Femur (tissue), 1 donor: ENCODE data around the gene LEKR1.
"Not testable (repeated sequence)": the region's sequence is repeated elsewhere in the genome, so short reads cannot be mapped to it uniquely, and the experiment has no call there.

Source experiments
- DNase-seq: peaks from one replicate; pipeline ENCODE4 v3.0.0-alpha.2; 2017

Gene LEKR1

DNA sequence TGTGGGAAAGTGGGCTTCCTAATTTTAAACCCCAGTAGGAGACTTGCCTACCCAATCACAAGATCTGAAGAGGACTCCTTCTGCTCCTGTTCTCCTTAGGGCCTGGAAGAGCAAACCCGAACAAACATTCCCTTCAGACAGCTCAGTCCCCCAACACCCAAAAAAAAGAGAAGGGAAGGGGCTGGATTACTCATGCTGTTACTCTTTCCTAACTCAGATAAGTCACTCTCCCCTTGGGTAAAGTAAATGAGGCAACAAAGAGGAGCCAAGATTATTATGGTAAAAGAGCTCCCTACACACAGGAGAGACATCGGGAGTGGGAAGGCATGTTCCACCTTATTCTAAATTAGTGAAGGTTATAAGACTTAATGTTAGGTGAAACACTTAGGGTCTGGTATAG lies 18.1 kb upstream of the LEKR1 start:
- DNase-seq: no peak

DNA sequence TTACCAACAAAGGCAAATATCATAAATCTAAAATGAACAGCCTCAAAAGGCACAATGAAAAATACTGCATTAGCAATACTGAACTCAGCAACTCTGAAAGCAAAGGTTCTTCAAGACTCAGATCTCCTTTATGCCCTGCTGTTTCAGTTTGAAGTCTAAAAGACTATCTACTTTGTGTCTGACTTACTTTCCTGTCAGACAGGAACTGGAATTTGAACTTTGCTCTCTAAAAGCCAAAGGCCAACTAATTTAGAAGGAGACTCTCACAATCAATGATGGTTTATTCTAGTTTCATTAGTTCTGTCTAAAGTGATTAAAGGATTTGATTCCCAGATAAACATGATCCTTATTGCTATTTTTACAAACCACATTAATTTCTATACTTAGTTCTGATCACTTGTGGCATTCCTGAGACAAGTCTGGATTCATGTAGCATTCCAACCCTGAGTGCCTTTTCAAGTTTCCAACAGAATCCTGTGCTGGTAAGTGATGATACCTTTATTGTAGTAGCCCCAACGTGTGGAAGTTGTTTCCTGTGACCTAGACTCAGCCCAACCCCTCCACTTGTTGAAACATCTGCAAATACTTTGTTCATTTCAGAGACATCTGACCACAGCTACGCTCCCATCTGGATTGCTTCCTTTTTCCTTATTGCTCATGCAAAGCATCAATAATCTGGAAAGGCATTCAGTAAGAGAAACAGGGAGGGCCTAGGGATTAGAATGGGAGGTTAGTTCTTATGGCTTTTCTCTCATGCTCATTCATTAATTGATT lies 14.9 kb upstream of the LEKR1 start:
- no peak for DNase-seq

DNA sequence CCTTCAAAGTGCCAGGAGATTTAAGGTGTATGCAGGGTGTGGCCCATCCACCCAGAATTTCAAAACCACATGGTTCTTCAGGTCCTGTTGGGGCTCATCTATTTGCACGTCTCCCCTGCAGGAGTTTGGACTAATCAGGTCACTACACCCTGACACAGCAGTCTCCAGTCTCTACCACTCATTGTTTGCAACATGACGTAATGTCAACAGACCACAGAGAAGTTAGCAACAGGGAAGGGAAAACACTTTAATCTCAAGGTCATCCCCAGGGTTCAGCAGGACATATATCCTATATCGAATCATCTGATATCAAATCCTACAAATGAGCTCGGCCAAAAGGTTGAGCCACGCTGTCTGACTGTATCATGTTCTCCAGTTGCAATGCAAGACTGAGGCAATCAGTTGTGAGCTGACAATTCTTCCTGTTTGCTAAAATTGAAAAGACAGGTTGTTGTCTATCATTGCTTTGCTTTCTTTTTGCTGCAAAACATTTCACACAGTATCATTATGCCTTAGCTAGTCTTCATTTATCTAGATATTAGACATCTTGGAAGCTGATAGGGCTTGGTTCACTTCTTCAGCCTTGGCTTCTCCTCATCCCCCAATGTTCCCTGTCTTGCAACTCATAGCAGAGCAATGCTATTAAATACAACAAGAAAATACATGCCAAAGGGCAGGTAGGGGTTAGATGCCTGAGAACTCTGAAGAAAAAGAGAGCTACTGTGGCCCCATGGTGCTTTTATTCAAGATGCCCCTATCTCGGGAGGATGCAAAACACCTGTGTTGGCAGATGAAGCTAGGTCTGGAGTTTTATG lies 13.4 kb upstream of the LEKR1 start:
- no peak for DNase-seq

DNA sequence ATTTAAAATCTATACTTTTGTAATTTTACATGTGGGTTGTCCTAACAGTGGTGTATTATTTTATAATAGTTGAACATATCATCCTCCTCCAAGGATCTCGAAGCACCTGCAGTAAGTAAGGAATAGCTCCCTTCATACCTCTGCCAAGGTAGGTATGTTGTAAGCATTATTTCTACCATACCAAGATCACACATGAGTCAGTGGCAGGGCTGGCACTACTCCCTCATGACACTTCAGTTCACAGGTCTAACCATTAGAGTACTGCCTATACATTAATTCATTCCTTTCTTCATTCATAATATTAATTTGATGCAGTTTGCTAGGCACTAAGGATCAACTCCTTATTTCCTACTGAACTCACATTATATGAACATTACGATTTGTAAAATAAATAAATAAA lies 11.9 kb upstream of the LEKR1 start:
- DNase-seq: no peak

DNA sequence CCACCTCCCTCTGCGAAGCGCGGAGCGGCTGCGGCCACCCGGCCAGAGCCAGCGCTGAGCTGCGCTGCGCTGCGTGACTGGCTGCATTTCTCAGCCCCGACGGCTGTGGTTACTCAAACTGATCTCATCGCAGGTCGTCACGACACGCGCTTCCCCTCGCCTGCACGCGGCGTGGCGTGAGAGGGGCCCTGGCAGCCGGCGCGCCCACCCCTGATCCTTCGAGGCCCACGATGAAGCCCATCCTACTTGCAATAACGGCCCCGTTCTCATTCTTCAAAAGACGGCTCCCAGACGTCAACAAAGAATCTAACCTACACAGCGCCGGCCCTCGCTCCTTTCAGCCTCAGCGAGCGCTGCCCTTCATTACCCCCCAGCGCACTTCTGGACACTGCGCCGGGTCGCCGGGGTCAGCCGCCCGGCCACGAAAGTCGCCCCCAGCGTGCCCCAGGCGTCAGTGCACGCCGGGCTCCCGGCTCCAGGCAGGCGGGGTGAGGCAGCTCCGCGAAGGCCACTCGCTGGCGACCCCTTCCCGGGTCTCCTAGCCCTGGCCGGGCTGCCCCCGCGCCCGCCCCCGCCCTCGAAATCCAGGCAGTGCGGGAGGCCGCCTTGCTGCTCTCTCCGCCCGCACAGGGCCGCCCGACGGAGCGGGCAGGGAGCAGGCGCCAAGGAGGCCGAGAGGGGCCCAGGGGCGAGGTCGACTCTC lies 9.9 kb upstream of the LEKR1 start:
- peak; percentile 46 for DNase-seq

DNA sequence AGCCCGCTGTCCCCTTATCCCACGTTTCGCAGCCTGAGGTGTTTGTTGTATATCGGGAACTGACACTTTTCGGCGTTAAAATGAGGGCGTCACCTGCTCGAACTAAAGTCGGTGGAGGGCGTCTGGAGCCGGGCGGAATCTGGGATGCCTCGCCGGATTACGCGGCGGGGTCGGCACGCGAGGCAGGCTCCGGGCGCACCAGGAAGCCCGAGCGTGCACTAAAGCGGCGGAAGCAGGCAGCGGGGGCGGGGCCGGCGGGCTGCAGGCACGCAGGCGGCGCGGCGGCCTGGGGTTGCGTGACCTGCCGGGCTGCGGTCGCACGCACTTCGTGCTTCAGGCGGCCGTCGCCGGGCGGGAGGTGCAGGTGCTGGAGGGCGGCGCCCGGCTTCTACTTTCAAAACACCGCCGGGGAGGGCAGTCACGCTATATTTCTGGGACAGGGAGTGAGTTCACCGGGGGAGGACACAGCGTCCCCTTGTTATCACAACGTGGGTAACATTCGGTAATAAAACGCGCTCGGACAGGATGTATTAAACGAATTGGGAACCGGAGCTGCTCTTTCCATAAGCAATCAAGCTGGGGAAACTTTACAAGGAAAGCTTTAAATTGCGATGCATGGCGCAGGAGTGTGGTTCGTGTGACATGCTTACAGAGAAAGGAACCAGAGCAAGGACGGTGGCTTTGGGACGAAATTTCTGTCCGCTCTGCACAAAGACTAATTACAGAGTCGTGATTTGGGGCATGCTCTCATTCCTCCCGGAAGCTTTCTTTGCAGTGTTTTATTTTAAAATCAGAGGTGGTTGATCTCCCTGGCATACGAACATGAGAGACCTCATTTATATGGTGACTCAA lies 9.1 kb upstream of the LEKR1 start:
- DNase-seq: peak; percentile 86

DNA sequence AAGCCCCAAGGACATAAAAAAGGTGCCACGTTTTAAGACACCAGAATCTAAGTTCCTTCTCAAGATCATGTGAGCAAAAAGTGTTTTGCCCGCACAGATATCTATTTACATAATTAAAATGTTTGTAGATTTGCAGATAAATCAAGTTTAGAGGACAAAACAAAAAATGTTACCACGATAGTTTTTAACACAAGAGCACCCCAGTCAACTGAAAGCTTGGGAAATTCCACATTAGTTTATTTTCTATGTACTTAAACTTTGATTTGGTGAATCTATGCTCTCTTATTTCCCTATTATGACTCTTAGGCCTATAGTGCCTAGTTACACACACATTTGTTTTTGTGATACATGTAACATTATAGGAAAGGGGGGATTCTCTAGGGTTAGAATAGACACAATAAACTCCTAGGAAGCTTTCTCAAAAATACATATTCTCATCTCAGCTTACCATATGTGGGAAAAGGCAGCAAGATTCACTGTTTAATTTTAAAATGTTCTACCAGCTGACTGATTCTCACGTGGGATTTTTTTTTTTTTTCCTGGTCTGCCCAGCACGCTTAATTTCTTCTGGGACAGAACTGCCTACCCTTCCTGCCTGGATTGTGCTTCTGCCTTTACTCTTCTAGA lies 8.4 kb upstream of the LEKR1 start:
- no peak for DNase-seq

DNA sequence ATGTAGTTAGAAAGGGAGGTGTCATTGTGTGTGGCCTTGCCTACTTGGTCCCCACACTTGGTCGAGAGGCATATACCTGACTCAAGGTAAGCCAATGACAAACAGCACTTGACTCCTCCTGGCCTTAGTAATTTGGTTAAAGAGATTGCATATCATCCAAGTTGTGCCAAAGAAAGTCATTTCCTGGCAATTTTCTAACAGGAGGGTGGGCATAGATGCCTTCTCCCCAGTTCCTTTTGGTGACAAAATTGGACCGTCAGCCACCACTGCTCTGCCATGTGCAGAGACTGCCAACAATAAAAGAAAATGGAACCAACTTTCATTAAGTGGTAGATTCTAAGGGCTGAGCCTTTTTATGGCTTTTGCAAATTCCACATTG lies 7.9 kb upstream of the LEKR1 start:
- DNase-seq: no peak

DNA sequence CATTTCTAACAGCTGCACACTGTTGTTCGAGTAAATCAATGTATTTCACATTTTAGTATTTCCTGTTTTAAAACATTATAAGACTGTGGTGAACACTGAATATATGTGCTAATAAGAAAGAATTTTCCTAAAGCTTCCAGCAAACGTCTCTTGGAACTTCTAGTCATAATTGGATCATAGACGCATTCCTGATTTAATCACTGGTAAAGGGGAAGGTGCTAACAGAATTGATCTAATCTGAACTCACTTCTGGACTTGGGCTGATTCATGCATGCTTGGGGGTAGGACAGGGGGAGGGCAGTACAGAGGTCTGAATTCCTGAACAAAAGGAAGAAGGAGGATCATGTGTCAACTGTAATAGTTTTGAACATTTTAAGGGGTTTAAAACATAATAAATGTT lies 7.3 kb upstream of the LEKR1 start:
- DNase-seq: no peak

DNA sequence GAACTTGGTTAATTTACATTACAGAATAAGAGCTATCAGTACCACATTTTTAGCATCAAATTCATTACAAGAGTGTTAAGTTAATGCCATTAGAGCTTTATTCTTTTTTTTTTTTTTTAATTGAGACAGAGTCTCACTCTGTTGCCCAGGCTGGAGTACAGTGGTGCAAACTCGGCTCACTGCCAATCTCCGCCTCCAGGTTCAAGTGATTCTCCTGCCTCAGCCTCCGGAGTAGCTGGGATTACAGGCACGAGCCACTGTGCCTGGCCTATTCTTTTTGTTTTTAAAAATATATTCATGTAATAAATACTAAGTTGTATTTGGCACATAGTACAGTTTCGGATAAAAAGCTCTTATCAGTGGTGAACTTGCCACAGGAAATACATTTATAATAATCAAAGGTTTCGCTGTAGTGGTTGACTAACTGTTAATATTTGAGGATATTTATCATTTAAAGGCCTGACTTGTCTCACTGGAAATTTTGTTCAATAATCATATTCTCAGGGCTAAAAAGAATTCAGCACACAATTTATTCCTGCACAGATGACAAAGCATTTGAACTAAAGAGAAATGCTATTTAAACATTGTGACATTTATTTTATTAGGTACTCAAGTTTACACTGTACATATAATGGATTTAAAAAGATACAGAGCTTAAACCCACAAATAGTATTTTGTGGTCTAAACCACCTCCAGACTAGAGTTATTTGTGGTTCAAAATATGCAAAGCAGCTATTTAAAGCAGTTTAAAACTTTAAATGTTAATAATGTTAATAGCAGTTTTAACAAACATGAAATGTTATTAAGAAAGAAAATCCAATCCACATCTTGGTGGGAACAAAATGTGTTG lies 6.1 kb upstream of the LEKR1 start:
- DNase-seq: no peak

DNA sequence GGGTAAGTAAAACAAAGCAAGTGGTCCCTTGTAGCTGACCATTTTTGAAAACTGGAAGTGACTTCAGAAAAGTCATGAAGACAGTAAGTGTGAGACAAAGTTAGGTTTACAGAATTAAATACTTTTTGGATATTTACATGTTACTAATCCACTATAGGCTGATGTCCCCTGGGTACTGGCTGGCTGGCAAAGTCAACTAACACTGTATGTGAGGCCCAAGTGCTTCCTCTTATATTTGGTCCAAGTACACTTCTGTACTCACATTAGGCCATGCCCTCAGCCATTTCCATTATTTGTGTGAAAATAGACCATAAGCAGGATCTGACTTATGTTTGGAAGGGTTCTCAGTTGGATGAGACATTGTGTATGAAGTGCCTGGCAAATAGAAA lies 5.5 kb upstream of the LEKR1 start:
- no peak for DNase-seq

DNA sequence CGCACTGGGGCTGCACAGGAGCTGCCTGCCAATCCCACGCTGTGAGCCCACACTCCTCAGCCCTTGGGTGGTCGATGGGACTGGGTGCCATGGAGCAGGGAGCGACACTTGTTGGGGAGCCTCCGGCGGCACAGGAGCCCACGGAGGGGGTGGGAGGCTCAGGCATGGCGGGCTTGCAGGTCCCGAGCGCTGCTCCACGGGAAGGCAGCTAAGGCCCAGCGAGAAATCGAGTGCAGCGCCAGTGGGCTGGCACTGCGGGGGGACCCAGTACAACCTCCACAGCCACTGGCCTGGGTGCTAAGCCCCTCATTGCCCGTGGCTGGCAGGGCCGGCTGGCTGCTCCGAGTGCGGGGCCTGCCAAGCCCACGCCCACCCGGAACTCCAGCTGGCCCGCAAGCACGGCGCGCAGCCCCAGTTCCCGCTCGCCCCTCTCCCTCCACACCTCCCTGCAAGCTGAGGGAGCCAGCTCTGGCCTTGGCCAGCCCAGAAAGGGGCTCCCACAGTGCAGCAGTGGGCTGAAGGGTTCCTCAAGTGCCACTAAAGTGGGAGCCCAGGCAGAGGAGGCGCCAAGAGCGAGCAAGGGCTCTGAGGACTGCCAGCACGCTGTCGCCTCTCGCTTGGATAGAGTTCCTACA lies 3.4 kb upstream of the LEKR1 start:
- DNase-seq: not testable (repeated sequence)

DNA sequence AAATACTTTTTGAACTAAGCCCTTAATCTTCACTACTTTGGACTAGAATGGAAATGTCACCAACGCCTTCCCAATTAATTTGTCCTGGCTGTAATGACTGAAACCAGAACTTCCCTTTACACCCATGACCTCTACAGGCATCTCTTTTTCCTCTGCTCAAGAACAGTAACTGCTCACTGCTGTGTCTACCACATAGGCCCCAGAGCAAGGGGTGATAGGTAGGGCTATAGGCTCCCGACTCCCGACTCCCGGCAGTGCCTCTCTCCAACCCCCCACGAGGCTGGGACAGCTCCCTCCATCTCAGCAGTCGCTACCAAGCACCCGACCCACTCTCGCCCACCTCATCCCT lies 384 bp upstream of the LEKR1 start:
- DNase-seq: no peak

DNA sequence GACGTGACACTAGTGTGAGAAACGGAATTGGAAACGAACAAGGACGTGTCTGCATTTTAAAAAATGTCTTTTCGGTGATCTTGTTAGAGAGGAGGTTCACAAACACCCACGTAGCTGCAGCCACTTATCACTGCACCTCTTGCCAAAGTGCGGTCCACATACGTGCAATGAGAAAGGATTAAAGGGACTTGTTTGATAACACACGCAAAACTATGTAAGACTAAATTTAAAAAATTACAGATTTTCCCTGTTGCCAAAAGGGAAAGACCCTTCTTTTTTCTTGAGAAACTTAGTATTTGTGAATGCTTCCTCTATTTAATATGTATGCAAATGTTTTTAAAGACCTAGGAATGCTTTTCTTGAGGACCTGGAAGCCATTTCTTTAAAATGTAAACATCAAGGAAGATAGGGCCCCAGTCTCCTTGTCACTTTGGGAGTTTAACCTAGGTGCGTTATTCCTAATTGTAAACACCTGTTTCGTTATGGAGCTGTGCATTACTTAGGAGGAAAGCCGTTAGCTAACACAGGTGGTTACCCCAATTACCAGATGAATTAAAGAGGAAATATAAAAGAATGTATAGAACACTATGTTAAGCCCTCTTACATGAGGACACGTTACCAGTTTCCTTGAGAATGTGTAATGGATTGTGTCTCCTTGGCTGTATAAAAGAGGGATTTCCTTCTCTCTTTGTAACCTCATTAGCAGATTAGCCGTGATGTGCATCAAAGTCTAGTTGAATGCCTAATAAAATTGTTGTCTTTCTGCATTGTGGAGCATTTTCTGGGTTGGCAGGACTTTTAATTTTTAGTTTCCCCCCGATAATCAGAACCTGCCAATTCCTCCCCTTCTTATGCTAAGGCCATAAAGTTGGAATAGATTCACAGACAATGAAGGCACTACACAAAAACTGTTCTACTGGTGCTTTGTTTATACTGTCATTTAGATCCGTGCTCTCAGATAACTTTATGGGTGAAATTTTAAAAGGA lies 1.0 kb downstream of the LEKR1 start:
- no peak for DNase-seq

DNA sequence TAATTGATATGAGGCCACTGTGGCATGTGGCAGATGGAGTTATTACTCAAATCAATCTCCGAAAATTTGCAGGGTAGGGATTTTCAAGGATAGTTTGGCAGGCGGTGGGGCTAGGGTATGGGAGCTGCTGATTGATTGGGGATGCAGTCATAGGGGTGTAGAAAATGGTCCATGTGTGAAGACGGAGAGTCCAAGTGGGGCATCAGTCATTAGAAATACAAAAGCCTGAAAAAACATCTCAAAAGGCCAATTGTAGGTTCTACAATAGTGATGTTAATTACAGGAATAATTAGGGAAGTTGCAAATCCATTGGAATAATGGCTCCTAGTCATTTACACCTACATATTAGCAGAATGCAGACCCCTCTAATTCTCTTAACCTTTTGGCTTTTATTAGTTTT lies 4.9 kb downstream of the LEKR1 start:
- no peak for DNase-seq

DNA sequence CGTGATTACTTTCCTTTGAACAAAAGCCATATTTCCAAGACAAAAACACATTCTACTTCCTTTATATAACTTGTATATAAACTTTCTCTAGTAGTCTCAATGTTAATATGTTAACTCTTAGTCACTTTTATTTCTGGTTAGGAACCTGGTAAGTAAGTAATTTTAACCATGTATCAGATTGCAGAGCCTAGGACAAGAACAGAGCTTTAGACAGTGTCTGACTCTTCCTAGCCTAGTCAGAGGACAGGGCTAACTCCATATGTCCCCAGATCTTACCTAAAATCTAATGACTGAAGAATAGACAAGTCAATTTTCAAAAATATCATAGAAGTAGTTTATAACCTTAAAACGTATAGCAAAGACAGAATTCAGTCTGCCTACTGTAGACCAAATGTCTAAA lies 8.3 kb downstream of the LEKR1 start:
- DNase-seq: no peak

DNA sequence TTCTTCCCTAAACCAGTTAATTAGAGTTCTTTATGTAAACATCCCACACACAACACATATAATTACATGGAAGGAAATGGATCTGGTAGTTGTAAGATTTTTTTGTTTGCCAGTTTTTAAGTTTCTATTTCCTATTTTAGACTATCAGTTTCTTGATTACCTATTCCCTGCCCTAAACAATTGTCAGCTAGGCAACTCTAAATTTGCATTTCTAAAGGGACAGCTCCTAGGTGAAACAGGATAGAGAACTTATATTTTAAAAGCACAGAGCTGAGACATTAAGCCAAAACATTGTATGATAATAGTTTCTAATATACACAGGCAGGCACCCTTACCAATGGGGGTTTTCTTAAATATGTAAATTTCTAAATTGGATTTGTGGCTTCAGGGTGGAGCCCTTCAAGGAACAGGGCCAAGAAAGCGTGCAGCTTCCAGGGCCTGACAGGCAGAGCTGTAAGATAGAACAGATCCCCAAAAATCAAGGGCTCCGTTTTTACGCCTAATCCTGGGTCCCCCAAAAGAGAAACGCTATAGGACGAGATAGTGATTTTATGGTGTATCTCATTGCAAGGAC lies 8.9 kb downstream of the LEKR1 start:
- no peak for DNase-seq

DNA sequence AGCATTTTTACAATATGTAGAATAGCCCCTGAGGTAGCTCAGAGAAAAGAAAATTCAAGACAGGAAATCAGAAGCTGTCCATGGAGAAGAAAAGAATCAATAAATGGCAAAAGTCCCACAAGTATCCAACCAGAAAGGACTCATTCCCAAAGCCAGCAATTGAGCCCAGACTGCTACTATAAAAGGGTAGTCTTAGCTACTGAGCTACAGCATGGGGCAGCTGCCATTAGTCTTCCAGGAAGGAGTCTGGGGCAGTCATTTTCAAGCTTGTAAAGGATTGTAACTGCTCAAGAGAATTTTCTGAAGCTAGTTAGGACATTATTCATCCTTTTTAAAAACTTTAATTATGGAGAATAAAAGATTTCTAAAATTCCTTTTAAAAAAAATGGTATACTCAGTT lies 10.5 kb downstream of the LEKR1 start:
- DNase-seq: no peak

DNA sequence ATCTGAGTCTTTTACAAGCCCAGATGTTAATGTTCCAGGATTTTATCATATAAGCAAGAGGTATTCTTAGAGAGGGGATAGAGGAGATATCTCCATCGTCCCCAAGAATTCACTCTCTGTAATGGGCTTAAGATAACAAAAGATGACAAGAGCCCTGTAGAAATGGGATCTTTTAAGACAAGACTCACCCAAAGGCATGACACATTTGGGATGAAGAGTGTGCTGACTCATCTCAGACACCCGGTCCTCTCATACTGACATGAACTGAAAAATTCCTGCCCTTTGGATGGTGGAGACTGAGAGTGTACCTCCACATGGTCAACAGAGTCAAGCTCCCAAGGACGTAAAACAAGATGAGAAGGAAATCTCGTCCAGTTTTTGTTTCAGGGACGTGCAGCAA lies 11.0 kb downstream of the LEKR1 start:
- DNase-seq: no peak
